CD4-positive, alpha-beta T cell treated with Interleukin-17A for 4 hours (primary cell): Measurements from ENCODE around the gene SEC61A1.
A peak's percentile ranks its signal among the peaks of the same experiment; 100 is the strongest.

Experiments used
- DNase-seq: peaks from one replicate; pipeline ENCODE4 v3.0.0-alpha.2; 2020; ENCODE audit warnings: mixed read lengths

The SEC61A1 gene

GRCh38 chr3:128051837-128052594 lies at the start of gene SEC61A1:
Gene SEC61A1, plus strand, starts transcription at chr3:128052437. Its CDS starts 116 bp downstream, at chr3:128052553.
- DNase-seq = peak; percentile 96

GRCh38 chr3:128004661-128005060 lies 47.6 kb upstream of the SEC61A1 start:
- DNase-seq = no peak

GRCh38 chr3:128006061-128007032 lies 45.9 kb upstream of the SEC61A1 start:
- DNase-seq = no peak

GRCh38 chr3:128007033-128007424 lies 45.2 kb upstream of the SEC61A1 start:
- no peak for DNase-seq

GRCh38 chr3:128009952-128010846 lies 42.0 kb upstream of the SEC61A1 start:
- no peak for DNase-seq

- peak; percentile 23 for DNase-seq
Observed at GRCh38 chr3:128011140-128011539, 41.1 kb upstream of the SEC61A1 start.

- DNase-seq = no peak
Observed at GRCh38 chr3:128012050-128012449, 40.2 kb upstream of the SEC61A1 start.

- no peak for DNase-seq
Observed at GRCh38 chr3:128014548-128014947, 37.7 kb upstream of the SEC61A1 start.

GRCh38 chr3:128016502-128016901 lies 35.7 kb upstream of the SEC61A1 start:
- DNase-seq = no peak

GRCh38 chr3:128021768-128022372 lies 30.4 kb upstream of the SEC61A1 start:
- DNase-seq = no peak

GRCh38 chr3:128033102-128033501 lies 19.1 kb upstream of the SEC61A1 start:
- DNase-seq = no peak

- no peak for DNase-seq
Observed at GRCh38 chr3:128036119-128036518, 16.1 kb upstream of the SEC61A1 start.

- DNase-seq = no peak
Observed at GRCh38 chr3:128040041-128040440, 12.2 kb upstream of the SEC61A1 start.

GRCh38 chr3:128040660-128041059 lies 11.6 kb upstream of the SEC61A1 start:
- no peak for DNase-seq

GRCh38 chr3:128041344-128041743 lies 10.9 kb upstream of the SEC61A1 start:
- DNase-seq = no peak

- no peak for DNase-seq
Observed at GRCh38 chr3:128050597-128050996, 1.6 kb upstream of the SEC61A1 start.

- DNase-seq = no peak
Observed at GRCh38 chr3:128051459-128051836, 789 bp upstream of the SEC61A1 start.

GRCh38 chr3:128052595-128053351 lies 536 bp downstream of the SEC61A1 start:
- DNase-seq = no peak

GRCh38 chr3:128053614-128054013 lies 1.4 kb downstream of the SEC61A1 start:
- no peak for DNase-seq

- no peak for DNase-seq
Observed at GRCh38 chr3:128054367-128054766, 2.1 kb downstream of the SEC61A1 start.

- no peak for DNase-seq
Observed at GRCh38 chr3:128056258-128056657, 4.0 kb downstream of the SEC61A1 start.
